Measurements from ENCODE around the gene SERTM1. TPM values are rescaled to one million over a fixed set of nuclear protein-coding genes. Genes with fewer than 3 reads are reported as not detected.
A peak's percentile ranks its signal among the peaks of the same experiment; 100 is the strongest.

The SERTM1 gene
- total RNA-seq: 5.9 TPM
- long read RNA-seq, partial matches to known transcripts: 0 of 4 reads
- long read RNA-seq, other reads (novel, unspliced or antisense): 0 of 4 reads

- Histone ChIP-seq H3K27me3 (peaks cover 41% of the 10 kb centered on the region), H3K27ac (no peak within 1 kb of the TSS), H3K4me1 (no peaks in the 10 kb centered on the region), H3K36me3 (no peaks in the 10 kb centered on the region), H3K9me3 (no peaks in the 10 kb centered on the region), H3K4me3 (peak within 1 kb of the TSS; percentile 31)
- TF ChIP-seq, protein P1, sequence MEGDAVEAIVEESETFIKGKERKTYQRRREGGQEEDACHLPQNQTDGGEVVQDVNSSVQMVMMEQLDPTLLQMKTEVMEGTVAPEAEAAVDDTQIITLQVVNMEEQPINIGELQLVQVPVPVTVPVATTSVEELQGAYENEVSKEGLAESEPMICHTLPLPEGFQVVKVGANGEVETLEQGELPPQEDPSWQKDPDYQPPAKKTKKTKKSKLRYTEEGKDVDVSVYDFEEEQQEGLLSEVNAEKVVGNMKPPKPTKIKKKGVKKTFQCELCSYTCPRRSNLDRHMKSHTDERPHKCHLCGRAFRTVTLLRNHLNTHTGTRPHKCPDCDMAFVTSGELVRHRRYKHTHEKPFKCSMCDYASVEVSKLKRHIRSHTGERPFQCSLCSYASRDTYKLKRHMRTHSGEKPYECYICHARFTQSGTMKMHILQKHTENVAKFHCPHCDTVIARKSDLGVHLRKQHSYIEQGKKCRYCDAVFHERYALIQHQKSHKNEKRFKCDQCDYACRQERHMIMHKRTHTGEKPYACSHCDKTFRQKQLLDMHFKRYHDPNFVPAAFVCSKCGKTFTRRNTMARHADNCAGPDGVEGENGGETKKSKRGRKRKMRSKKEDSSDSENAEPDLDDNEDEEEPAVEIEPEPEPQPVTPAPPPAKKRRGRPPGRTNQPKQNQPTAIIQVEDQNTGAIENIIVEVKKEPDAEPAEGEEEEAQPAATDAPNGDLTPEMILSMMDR (IDR thresholded peaks at IDR 0.05): no peak
- DNase-seq (peak; percentile 68), ATAC-seq (peak; percentile 88)
- intact Hi-C loops (cut with DNase I): no loop called here
Observed at GRCh38 chr13:36673838-36674326, at the start of gene SERTM1. Gene SERTM1, plus strand, starts transcription at chr13:36674020. Its CDS starts 21,059 bp downstream, at chr13:36695079.

GRCh38 chr13:36628377-36629056, 45.3 kb upstream of the SERTM1 start:
- H3K4me3 ChIP-seq: no peak overlapping the region
- TF ChIP-seq, protein P1 (IDR thresholded peaks at IDR 0.05): no peak
- intact Hi-C loops (cut with DNase I): no loop called here

GRCh38 chr13:36629057-36629385, 44.8 kb upstream of the SERTM1 start:
- Histone ChIP-seq H3K27me3 (no peaks in the 10 kb centered on the region), H3K36me3 (no peaks in the 10 kb centered on the region), H3K4me1 (no peaks in the 10 kb centered on the region), H3K27ac (no peak overlapping the region), H3K4me3 (no peak overlapping the region), H3K9me3 (no peaks in the 10 kb centered on the region)
- no peak for DNase-seq
- ATAC-seq: no peak
- intact Hi-C loops (cut with DNase I): no loop called here
- TF ChIP-seq, protein P1 (IDR thresholded peaks at IDR 0.05): no peak

More at GRCh38 chr13:36628377-36629056, 45.3 kb upstream of the SERTM1 start:
- H3K4me1 ChIP-seq: no peaks in the 10 kb centered on the region
- DNase-seq (no peak), ATAC-seq (no peak)
- H3K27me3 ChIP-seq: no peaks in the 10 kb centered on the region
- no peak overlapping the region for H3K27ac ChIP-seq
- H3K36me3 ChIP-seq: no peaks in the 10 kb centered on the region
- no peaks in the 10 kb centered on the region for H3K9me3 ChIP-seq

DNA sequence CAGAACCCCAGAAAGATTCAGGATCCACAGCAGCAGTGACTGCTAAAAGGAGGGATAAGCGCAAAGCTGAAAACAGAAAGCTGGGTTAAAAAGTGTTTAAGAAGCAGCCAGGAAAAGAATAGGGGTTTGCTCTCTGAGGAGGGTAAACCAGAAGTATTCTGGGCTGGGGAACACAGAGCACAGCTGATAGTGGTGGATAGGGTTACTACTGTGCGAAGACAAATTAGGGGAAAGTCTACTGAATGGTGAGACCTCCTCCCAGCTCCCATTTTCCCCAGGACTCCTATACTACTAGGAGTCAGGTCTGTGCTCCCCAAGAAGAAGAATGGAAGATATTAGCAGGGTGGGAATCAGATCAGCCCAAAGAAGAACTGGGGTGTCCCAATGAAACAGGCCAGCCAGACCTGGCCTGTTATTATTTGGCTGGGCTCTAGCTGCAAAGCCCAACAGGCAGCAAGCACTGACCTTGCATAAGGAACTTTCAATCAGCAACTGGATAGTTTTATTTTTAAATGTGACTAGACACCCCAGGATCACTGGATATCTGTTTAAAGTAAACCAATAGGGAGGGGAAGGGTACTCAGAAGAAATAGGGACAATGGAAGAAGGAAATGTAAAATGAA, 43.5 kb upstream of the SERTM1 start:
- H3K36me3 ChIP-seq: no peaks in the 10 kb centered on the region
- H3K27ac ChIP-seq: no peak overlapping the region
- intact Hi-C loops (cut with DNase I): no loop called here
- no peaks in the 10 kb centered on the region for H3K27me3 ChIP-seq
- H3K4me1 ChIP-seq: no peaks in the 10 kb centered on the region
- TF ChIP-seq, protein P1 (IDR thresholded peaks at IDR 0.05): no peak
- no peak overlapping the region for H3K4me3 ChIP-seq
- ATAC-seq (no peak), DNase-seq (no peak)
- H3K9me3 ChIP-seq: no peaks in the 10 kb centered on the region

DNA sequence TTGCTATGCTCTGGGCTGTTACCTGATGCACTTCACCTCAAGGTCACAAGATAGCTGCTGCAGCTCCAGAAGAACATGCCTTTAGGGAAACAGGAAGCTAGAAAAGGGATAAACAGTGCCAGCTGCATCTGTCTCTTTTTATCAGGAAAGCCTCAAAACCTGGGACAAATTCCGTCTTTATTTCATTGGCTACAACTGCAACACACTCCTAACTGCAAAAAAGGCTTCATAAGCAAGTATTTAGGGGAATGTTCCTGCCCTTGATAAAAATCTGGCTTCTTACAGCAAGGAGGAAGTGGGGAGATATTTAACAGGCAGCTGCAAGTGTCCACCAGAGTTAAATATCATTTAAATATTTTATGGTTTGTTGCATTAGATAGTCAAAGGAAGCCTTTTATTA, 34.2 kb upstream of the SERTM1 start:
- intact Hi-C loops (cut with DNase I): no loop called here
- no peak for DNase-seq
- TF ChIP-seq, protein P1 (IDR thresholded peaks at IDR 0.05): no peak
- Histone ChIP-seq H3K27me3 (no peaks in the 10 kb centered on the region), H3K4me3 (no peak overlapping the region), H3K4me1 (no peaks in the 10 kb centered on the region), H3K27ac (no peak overlapping the region), H3K36me3 (no peaks in the 10 kb centered on the region), H3K9me3 (no peaks in the 10 kb centered on the region)
- ATAC-seq: no peak
